AG09309 (cell line): ENCODE measurements around the gene LYRM9.

ENCODE experiments used
- DNase-seq: peaks from one replicate; pipeline ENCODE4 v3.0.0-alpha.2; 2010; ENCODE audit warnings: low read depth
- H3K4me3 ChIP-seq: 2 replicates; pipeline ENCODE4 v1.5.1; 2011; ENCODE audit warnings: mild to moderate bottlenecking, low read depth, low read length, moderate library complexity; ENCODE audit not compliant: control insufficient read depth
- TF ChIP-seq, protein P1 (sequence below): IDR thresholded peaks from 2 replicates; pipeline ENCODE4 v1.5.1; 2011; ENCODE audit warnings: mild to moderate bottlenecking, low read depth, low read length, inconsistent platforms; ENCODE audit not compliant: insufficient read depth, control insufficient read depth; ENCODE audit errors: missing control alignments

The LYRM9 gene

GRCh38 chr17:27878776-27879562 is 14.2 kb downstream of the LYRM9 start:
- no peak overlapping the region for H3K4me3 ChIP-seq
- TF ChIP-seq, protein P1, sequence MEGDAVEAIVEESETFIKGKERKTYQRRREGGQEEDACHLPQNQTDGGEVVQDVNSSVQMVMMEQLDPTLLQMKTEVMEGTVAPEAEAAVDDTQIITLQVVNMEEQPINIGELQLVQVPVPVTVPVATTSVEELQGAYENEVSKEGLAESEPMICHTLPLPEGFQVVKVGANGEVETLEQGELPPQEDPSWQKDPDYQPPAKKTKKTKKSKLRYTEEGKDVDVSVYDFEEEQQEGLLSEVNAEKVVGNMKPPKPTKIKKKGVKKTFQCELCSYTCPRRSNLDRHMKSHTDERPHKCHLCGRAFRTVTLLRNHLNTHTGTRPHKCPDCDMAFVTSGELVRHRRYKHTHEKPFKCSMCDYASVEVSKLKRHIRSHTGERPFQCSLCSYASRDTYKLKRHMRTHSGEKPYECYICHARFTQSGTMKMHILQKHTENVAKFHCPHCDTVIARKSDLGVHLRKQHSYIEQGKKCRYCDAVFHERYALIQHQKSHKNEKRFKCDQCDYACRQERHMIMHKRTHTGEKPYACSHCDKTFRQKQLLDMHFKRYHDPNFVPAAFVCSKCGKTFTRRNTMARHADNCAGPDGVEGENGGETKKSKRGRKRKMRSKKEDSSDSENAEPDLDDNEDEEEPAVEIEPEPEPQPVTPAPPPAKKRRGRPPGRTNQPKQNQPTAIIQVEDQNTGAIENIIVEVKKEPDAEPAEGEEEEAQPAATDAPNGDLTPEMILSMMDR, result no peak
- DNase-seq, result no peak

- DNase-seq, result no peak
- TF ChIP-seq, protein P1, result no peak
- H3K4me3 ChIP-seq, result no peak overlapping the region
Measured at GRCh38 chr17:27873746-27874145, 19.4 kb downstream of the LYRM9 start.

GRCh38 chr17:27873211-27873610 is 20.0 kb downstream of the LYRM9 start:
- H3K4me3 ChIP-seq, result no peak overlapping the region
- TF ChIP-seq, protein P1, result no peak
- DNase-seq, result no peak

GRCh38 chr17:27872776-27873175 is 20.4 kb downstream of the LYRM9 start:
- TF ChIP-seq, protein P1, result no peak
- no peak for DNase-seq
- no peak overlapping the region for H3K4me3 ChIP-seq

- no peak overlapping the region for H3K4me3 ChIP-seq
- TF ChIP-seq, protein P1, result no peak
- no peak for DNase-seq
Measured at GRCh38 chr17:27871407-27871806, 21.8 kb downstream of the LYRM9 start.

- TF ChIP-seq, protein P1, result no peak
- no peak for DNase-seq
- no peak overlapping the region for H3K4me3 ChIP-seq
Measured at GRCh38 chr17:27870345-27870744, 22.8 kb downstream of the LYRM9 start.
